Measurements from ENCODE around the gene ZNF407.

Gene ZNF407

GRCh38 chr18:74708169-74708568 lies 110.5 kb downstream of the ZNF407 start:
- no peak for DNase-seq
- TF ChIP-seq CTCF (IDR thresholded peaks at IDR 0.05; ENCODE audit: low read depth, low read length): no peak
- no peaks in the 10 kb centered on the region for H3K9me3 ChIP-seq

GRCh38 chr18:74709452-74709851 lies 111.8 kb downstream of the ZNF407 start:
- H3K4me1 ChIP-seq: no peaks in the 10 kb centered on the region

More at GRCh38 chr18:74708169-74708568, 110.5 kb downstream of the ZNF407 start:
- Histone ChIP-seq H3K27me3 (no peaks in the 10 kb centered on the region), H3K4me1 (no peaks in the 10 kb centered on the region), H3K36me3 (no peaks in the 10 kb centered on the region), H3K4me3 (ENCODE audit: low read depth, low read length) (no peak overlapping the region)

GRCh38 chr18:74714120-74714519 lies 116.5 kb downstream of the ZNF407 start:
- no peaks in the 10 kb centered on the region for H3K36me3 ChIP-seq
- no peak overlapping the region for H3K4me3 ChIP-seq (ENCODE audit: low read depth, low read length)
- H3K27me3 ChIP-seq: no peaks in the 10 kb centered on the region
- TF ChIP-seq CTCF (IDR thresholded peaks at IDR 0.05; ENCODE audit: low read depth, low read length): no peak
- no peaks in the 10 kb centered on the region for H3K4me1 ChIP-seq
- DNase-seq: no peak
- no peaks in the 10 kb centered on the region for H3K9me3 ChIP-seq

More at GRCh38 chr18:74709452-74709851, 111.8 kb downstream of the ZNF407 start:
- DNase-seq: no peak
- no peak for TF ChIP-seq CTCF (IDR thresholded peaks at IDR 0.05; ENCODE audit: low read depth, low read length)
- no peaks in the 10 kb centered on the region for H3K36me3 ChIP-seq
- no peak overlapping the region for H3K4me3 ChIP-seq (ENCODE audit: low read depth, low read length)
- H3K9me3 ChIP-seq: no peaks in the 10 kb centered on the region
- H3K27me3 ChIP-seq: no peaks in the 10 kb centered on the region

- no peak for TF ChIP-seq CTCF (IDR thresholded peaks at IDR 0.05; ENCODE audit: low read depth, low read length)
- no peaks in the 10 kb centered on the region for H3K27me3 ChIP-seq
- H3K4me3 ChIP-seq (ENCODE audit: low read depth, low read length): no peak overlapping the region
- H3K9me3 ChIP-seq: no peaks in the 10 kb centered on the region
- DNase-seq: no peak
- no peaks in the 10 kb centered on the region for H3K4me1 ChIP-seq
- no peaks in the 10 kb centered on the region for H3K36me3 ChIP-seq
Measured at GRCh38 chr18:74714791-74715190, 117.1 kb downstream of the ZNF407 start.

- no peaks in the 10 kb centered on the region for H3K9me3 ChIP-seq
- no peaks in the 10 kb centered on the region for H3K27me3 ChIP-seq
- no peaks in the 10 kb centered on the region for H3K36me3 ChIP-seq
- no peak for DNase-seq
- no peak overlapping the region for H3K4me3 ChIP-seq (ENCODE audit: low read depth, low read length)
- TF ChIP-seq CTCF (IDR thresholded peaks at IDR 0.05; ENCODE audit: low read depth, low read length): no peak
- no peaks in the 10 kb centered on the region for H3K4me1 ChIP-seq
Measured at GRCh38 chr18:74715306-74715705, 117.6 kb downstream of the ZNF407 start.

GRCh38 chr18:74715865-74716712 lies 118.4 kb downstream of the ZNF407 start:
- no peaks in the 10 kb centered on the region for H3K4me1 ChIP-seq
- no peaks in the 10 kb centered on the region for H3K27me3 ChIP-seq
- no peak overlapping the region for H3K4me3 ChIP-seq (ENCODE audit: low read depth, low read length)
- H3K9me3 ChIP-seq: no peaks in the 10 kb centered on the region
- no peak for DNase-seq
- TF ChIP-seq CTCF (IDR thresholded peaks at IDR 0.05; ENCODE audit: low read depth, low read length): no peak
- no peaks in the 10 kb centered on the region for H3K36me3 ChIP-seq

Measured in BE2C (cell line).